Eye (tissue), 1 donor: ENCODE data around the gene COL19A1.
"Not testable (repeated sequence)": the region's sequence is repeated elsewhere in the genome, so short reads cannot be mapped to it uniquely, and the experiment has no call there.

Source experiments
- DNase-seq: peaks from one replicate; pipeline ENCODE4 v3.0.0-alpha.2; 2015

COL19A1 gene

GRCh38 chr6:69973763-69974162 lies 107.4 kb downstream of the COL19A1 start:
- DNase-seq, result no peak

- peak; percentile 22 for DNase-seq
Measured at GRCh38 chr6:69974193-69974592, 107.8 kb downstream of the COL19A1 start.

GRCh38 chr6:69976591-69977090 lies 110.3 kb downstream of the COL19A1 start:
- DNase-seq, result no peak

GRCh38 chr6:69980624-69981023 lies 114.3 kb downstream of the COL19A1 start:
- DNase-seq, result peak; percentile 26

GRCh38 chr6:69984506-69984905 lies 118.2 kb downstream of the COL19A1 start:
- DNase-seq, result no peak

GRCh38 chr6:69985180-69985579 lies 118.8 kb downstream of the COL19A1 start:
- no peak for DNase-seq

- no peak for DNase-seq
Measured at GRCh38 chr6:69987550-69987949, 121.2 kb downstream of the COL19A1 start.

GRCh38 chr6:69988458-69989126 lies 122.2 kb downstream of the COL19A1 start:
- DNase-seq, result no peak

GRCh38 chr6:69994251-69994650 lies 127.9 kb downstream of the COL19A1 start:
- DNase-seq, result no peak

- peak; percentile 12 for DNase-seq
Measured at GRCh38 chr6:70008189-70008588, 141.8 kb downstream of the COL19A1 start.

GRCh38 chr6:70010339-70010738 lies 144.0 kb downstream of the COL19A1 start:
- not testable (repeated sequence) for DNase-seq

GRCh38 chr6:70023201-70023600 lies 156.8 kb downstream of the COL19A1 start:
- DNase-seq, result not testable (repeated sequence)

GRCh38 chr6:70028246-70028645 lies 161.9 kb downstream of the COL19A1 start:
- DNase-seq, result no peak

GRCh38 chr6:70028926-70029325 lies 162.6 kb downstream of the COL19A1 start:
- no peak for DNase-seq

- DNase-seq, result no peak
Measured at GRCh38 chr6:70033781-70034180, 167.4 kb downstream of the COL19A1 start.

GRCh38 chr6:70037445-70037844 lies 171.1 kb downstream of the COL19A1 start:
- DNase-seq, result no peak

GRCh38 chr6:70040766-70041165 lies 174.4 kb downstream of the COL19A1 start:
- no peak for DNase-seq

- no peak for DNase-seq
Measured at GRCh38 chr6:70041411-70041810, 175.1 kb downstream of the COL19A1 start.

- DNase-seq, result no peak
Measured at GRCh38 chr6:70045413-70045812, 179.1 kb downstream of the COL19A1 start.

- no peak for DNase-seq
Measured at GRCh38 chr6:70051197-70052124, 185.1 kb downstream of the COL19A1 start.

- no peak for DNase-seq
Measured at GRCh38 chr6:70059039-70059719, 192.8 kb downstream of the COL19A1 start.

- DNase-seq, result no peak
Measured at GRCh38 chr6:70060680-70061079, 194.3 kb downstream of the COL19A1 start.

GRCh38 chr6:70061546-70061945 lies 195.2 kb downstream of the COL19A1 start:
- no peak for DNase-seq
